ENCODE results near the gene UACA. TPM values are rescaled to one million over a fixed set of nuclear protein-coding genes. Genes with fewer than 3 reads are reported as not detected.

Gene UACA
- total and polyA plus RNA-seq, 2 experiments from 2014 or later = 21.5 to 35.8 TPM

DNA sequence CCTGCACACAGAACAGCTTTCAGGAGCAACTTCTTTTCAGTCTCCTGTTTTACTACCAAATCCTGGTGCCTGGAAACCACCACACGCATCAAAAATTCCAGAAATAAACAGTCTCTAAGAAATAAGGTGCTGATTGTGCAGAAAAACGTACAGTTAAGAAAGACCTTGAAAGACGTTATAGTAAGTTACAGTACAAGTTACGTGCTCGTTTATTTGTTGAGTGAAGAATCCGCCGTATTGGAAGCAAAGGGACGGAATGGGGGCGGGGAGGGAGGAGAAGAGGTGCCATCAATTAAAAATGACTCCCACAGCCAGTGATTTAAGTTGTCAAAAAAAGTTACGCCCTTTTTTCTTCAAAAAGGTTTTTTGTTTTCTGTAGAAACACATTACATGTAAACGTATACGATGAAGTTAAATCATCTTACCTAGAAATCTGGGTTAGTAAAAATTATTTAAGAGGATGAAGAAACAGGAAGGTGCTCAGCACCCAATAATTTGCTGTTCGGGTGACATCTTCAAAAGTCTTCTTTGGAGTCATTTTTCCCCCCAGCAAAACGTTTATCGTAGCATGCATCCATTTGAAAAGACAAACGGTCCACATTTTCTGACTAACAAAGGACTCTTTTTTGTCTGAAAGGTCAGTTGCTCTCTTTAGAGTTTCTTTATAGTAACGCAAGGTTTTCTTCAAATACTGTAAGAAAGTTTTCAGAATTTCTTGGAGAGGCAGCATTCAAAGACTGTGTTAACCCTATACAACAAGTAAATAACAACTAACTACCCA, 782 bp upstream of the UACA start:
- no peaks in the 10 kb centered on the region for H3F3A ChIP-seq (replicated peaks; ENCODE audit: low read depth)
- no peaks in the 10 kb centered on the region for H3K9me2 ChIP-seq (ENCODE audit: insufficient read depth)
- H3K27me3 ChIP-seq (ENCODE audit: insufficient read depth) = peaks cover 13% of the 10 kb centered on the region; the same call in 1 of the 2 replicates
- Mint-ChIP-seq H3K9me3 (no peaks in the 10 kb centered on the region), H3K36me3 (ENCODE audit: low read depth) (no peaks in the 10 kb centered on the region), H3K4me3 (peak overlapping the region; percentile 83), H3K27ac (peak overlapping the region; percentile 57; the same call in 1 of the 2 replicates), H3K4me1 (peaks cover 22% of the 10 kb centered on the region), H3K27me3 (ENCODE audit: insufficient read depth, low read depth, poor library complexity) (peaks cover 4% of the 10 kb centered on the region)
- H3K4me2 ChIP-seq = peak overlapping the region; percentile 83
- H3K27ac ChIP-seq (ENCODE audit: low read depth) = peak overlapping the region; percentile 84
- TF ChIP-seq, protein P1, sequence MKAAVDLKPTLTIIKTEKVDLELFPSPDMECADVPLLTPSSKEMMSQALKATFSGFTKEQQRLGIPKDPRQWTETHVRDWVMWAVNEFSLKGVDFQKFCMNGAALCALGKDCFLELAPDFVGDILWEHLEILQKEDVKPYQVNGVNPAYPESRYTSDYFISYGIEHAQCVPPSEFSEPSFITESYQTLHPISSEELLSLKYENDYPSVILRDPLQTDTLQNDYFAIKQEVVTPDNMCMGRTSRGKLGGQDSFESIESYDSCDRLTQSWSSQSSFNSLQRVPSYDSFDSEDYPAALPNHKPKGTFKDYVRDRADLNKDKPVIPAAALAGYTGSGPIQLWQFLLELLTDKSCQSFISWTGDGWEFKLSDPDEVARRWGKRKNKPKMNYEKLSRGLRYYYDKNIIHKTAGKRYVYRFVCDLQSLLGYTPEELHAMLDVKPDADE (IDR thresholded peaks at IDR 0.05) = no peak
- TF ChIP-seq CREB1 (CRISPR knock-in tag; IDR thresholded peaks at IDR 0.05; ENCODE audit: low read depth) = no peak
- TF ChIP-seq, protein P2, sequence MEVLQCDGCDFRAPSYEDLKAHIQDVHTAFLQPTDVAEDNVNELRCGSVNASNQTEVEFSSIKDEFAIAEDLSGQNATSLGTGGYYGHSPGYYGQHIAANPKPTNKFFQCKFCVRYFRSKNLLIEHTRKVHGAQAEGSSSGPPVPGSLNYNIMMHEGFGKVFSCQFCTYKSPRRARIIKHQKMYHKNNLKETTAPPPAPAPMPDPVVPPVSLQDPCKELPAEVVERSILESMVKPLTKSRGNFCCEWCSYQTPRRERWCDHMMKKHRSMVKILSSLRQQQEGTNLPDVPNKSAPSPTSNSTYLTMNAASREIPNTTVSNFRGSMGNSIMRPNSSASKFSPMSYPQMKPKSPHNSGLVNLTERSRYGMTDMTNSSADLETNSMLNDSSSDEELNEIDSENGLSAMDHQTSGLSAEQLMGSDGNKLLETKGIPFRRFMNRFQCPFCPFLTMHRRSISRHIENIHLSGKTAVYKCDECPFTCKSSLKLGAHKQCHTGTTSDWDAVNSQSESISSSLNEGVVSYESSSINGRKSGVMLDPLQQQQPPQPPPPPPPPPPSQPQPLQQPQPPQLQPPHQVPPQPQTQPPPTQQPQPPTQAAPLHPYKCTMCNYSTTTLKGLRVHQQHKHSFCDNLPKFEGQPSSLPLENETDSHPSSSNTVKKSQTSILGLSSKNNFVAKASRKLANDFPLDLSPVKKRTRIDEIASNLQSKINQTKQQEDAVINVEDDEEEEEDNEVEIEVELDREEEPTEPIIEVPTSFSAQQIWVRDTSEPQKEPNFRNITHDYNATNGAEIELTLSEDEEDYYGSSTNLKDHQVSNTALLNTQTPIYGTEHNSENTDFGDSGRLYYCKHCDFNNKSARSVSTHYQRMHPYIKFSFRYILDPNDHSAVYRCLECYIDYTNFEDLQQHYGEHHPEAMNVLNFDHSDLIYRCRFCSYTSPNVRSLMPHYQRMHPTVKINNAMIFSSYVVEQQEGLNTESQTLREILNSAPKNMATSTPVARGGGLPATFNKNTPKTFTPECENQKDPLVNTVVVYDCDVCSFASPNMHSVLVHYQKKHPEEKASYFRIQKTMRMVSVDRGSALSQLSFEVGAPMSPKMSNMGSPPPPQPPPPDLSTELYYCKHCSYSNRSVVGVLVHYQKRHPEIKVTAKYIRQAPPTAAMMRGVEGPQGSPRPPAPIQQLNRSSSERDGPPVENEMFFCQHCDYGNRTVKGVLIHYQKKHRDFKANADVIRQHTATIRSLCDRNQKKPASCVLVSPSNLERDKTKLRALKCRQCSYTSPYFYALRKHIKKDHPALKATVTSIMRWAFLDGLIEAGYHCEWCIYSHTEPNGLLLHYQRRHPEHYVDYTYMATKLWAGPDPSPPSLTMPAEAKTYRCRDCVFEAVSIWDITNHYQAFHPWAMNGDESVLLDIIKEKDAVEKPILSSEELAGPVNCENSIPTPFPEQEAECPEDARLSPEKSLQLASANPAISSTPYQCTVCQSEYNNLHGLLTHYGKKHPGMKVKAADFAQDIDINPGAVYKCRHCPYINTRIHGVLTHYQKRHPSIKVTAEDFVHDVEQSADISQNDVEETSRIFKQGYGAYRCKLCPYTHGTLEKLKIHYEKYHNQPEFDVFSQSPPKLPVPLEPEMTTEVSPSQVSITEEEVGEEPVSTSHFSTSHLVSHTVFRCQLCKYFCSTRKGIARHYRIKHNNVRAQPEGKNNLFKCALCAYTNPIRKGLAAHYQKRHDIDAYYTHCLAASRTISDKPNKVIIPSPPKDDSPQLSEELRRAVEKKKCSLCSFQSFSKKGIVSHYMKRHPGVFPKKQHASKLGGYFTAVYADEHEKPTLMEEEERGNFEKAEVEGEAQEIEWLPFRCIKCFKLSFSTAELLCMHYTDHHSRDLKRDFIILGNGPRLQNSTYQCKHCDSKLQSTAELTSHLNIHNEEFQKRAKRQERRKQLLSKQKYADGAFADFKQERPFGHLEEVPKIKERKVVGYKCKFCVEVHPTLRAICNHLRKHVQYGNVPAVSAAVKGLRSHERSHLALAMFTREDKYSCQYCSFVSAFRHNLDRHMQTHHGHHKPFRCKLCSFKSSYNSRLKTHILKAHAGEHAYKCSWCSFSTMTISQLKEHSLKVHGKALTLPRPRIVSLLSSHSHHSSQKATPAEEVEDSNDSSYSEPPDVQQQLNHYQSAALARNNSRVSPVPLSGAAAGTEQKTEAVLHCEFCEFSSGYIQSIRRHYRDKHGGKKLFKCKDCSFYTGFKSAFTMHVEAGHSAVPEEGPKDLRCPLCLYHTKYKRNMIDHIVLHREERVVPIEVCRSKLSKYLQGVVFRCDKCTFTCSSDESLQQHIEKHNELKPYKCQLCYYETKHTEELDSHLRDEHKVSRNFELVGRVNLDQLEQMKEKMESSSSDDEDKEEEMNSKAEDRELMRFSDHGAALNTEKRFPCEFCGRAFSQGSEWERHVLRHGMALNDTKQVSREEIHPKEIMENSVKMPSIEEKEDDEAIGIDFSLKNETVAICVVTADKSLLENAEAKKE (CRISPR knock-in tag; IDR thresholded peaks at IDR 0.05) = no peak
- TF ChIP-seq NANOG (IDR thresholded peaks at IDR 0.05; ENCODE audit: borderline replicate concordance) = no peak
- TF ChIP-seq STAT1 (IDR thresholded peaks at IDR 0.05; ENCODE audit: unreplicated experiment) = no peak
- no peak for TF ChIP-seq POLR2AphosphoS5 (IDR thresholded peaks at IDR 0.05; ENCODE audit: low read depth)
- no peak for TF ChIP-seq EZH2phosphoT487 (IDR thresholded peaks at IDR 0.05; ENCODE audit: unreplicated experiment)
- TF ChIP-seq ZNF114 (CRISPR knock-in tag; IDR thresholded peaks at IDR 0.05) = no peak
- TF ChIP-seq CTCF (conservative IDR thresholded peaks at IDR 0.05; ENCODE audit: low read depth in 2 of 2) = no peak
- no peak for TF ChIP-seq REST (IDR thresholded peaks at IDR 0.05; ENCODE audit: unreplicated experiment)
- TF ChIP-seq JUNB (IDR thresholded peaks at IDR 0.05; ENCODE audit: unreplicated experiment) = no peak
- TF ChIP-seq EZH2 (IDR thresholded peaks at IDR 0.05; ENCODE audit: low read depth, unreplicated experiment) = no peak
- TF ChIP-seq ZNF331 (CRISPR knock-in tag; IDR thresholded peaks at IDR 0.05; ENCODE audit: low read depth) = no peak
- DNase-seq (ENCODE audit: low spot score) = peak; percentile 49
- peaks cover 15% of the 10 kb centered on the region; the same call in 1 of the 2 replicates for H3K79me2 ChIP-seq (replicated peaks; ENCODE audit: insufficient read depth)
- peak overlapping the region; percentile 78 for H3K4me3 ChIP-seq
- peak overlapping the region; percentile 88 for H2AFZ ChIP-seq
- peaks cover 18% of the 10 kb centered on the region for H3K4me1 ChIP-seq (ENCODE audit: insufficient read depth)
- no peaks in the 10 kb centered on the region for H3K36me3 ChIP-seq (ENCODE audit: insufficient read depth)
- H4K20me1 ChIP-seq (replicated peaks; ENCODE audit: insufficient read depth) = no peaks in the 10 kb centered on the region; the same call in 1 of the 2 replicates
- ATAC-seq = 0 out of 3 replicates have a peak, but pooled peaks have one; percentile 1

Data from GM23338 (cell line).